ENCODE measurements around the gene EPHB3.

The EPHB3 gene

DNA sequence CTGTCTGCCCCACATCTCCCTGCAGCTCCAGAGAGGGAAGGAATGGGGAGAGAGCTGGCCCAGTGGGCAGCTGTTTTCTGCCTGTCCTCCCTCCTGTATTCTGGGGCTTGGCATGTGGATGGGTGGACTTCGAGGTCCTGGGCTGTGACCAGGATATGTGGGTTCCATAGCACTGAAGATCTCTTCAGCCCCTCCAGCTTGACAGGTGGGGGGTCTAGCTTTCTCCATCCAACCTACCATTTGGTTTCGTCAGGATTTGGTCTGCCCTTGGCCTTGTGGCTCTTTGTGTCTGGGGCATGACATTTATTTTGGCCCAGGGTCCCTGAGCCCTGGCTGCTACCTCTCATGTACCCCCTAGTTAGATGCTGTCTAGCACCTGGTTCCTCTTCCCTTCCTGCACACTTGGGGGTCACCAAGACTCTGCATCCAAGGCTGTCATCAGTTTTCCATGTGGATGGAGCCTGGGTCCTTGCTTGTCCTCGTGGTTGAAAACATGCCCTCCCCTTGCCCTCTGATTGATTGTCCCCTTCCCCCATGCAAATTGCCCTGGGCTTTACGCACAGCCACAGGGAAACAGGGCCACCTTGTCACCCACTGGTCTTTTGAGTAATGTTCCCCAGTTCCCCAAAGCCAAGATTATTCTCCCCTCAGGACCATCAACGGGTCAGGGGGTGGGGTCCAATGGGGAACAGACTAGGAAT lies 3.2 kb downstream of the EPHB3 start:
- no peak for DNase-seq

DNA sequence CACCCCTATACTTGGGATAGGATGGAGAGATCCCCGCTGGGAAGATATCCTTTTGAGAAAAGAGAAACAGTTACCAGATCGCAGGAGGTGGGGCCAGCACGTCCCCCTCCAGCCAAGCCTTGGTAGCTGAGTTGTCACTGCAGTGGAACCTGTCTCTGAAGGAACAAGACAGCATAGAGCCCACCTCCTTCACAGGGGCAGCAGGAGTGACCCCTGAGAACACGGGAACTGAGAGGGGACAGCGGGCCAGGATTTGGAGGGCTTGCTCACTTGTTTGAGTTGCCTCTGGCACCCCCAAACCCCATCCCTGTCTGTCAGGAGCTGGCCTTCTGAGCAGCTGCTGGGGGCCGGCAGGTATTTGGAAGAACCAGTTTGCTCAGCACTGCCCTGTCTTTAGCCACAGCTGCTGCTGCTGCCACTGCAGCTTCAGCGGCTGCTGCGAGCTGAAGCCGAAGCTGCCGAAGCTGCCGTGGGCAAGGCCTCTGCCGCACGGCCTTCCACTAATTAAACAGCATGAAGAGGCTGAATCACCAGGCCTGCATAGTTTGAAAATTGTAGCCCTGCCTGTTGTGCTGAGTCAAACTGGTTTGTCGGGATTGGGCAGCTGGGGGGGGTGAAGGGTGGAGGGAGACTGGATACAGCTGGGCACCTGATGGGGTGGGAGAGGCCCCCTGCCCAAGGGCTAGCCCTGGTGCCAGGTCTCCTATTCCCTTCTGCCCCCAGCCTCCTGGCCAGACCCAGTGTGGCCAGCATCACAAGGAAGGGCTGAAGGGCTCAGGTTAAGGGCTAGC lies 4.0 kb downstream of the EPHB3 start:
- DNase-seq: no peak

DNA sequence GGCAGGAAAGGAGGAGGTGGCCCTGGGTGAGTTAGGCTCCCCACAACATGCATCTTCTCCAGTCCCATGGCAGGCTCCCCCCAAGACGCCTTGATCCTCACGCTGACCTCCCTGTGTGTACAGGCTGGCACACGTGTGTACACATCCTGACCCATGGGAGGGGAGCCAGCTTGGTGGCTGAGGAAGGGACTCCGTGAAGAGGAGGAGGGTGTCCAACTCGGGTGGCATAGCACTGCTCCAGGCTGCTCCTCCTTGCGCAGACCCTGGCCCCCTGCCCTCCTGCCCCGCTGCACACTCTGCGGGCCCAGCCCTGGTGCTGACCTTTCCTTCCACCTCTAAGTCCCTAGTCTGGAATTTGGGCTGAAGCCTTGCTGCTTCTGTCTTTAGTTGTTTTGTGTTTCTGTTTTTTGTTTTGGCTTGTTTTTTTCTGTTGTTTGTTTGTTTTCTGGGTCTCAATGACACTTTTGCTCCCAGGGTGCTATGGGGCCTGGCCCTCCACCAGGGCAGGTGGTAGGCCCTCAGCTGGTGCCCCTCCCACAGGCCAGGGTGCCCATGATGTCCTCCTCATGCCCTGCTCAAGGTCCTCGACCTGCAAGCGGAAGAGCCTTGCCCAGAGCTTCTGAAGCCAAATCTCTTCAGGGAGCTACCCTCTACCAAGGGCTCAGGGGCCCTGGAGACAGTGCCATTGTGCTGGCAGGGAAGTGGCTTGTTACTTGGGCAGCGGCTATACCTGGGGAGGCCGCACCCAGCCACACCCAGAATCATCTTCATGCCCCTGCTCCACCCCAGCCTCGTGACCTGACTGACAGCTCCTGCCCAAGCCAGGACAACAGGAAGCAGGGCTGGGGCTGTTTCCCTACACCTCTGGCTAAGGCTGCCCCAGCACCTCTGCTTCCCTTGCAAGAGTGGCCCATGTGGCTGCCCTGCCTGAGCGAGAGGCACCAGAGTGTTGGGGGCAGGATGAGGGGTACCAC lies 5.1 kb downstream of the EPHB3 start:
- DNase-seq: no peak

DNA sequence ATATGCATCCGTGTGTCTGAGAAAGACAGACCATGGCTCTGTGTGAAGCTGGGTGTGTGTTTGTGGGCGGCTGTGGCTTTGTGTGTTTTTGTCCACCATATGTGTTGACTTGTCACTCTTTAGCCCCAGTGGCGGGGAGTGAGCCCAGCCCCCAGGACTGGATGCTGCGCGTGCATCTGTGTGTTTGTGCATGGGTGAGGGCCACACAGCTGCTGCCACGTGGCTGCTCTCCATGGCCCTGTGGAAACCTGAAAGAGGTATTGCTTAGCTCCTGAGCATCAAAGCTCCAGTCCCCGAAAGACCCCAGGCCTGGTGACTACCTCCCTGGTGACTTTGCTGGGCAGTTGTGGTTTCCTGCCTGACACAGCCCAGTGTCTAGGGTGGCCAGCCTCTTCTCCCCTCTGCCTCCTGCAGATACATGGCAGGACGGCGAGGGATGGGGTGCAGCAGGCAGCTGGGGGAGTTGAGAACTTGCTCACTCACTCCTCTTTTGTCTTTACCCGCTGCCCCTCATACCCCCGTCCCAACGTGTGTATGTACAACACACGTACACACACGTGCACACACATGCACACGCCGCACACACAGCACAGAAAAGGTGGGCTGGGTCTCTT lies 6.5 kb downstream of the EPHB3 start:
- no peak for DNase-seq

DNA sequence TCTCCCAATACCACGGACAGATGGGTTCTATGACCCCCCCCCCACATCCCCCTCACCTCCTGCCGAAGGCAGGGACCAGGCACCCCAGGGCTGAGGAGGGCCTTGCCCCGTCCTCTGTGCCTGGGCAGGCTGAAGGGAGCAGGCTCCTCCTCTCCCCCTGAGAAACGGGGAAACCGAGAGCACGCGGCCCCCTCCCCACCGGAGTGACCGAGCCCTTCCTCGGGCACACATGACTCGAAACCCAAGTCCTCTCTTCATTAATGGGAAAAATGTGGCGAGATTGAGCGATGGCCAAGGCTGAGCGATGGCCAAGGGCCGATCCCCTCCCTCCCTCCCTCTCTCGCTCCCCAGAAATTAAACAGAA lies 7.0 kb downstream of the EPHB3 start:
- no peak for DNase-seq

DNA sequence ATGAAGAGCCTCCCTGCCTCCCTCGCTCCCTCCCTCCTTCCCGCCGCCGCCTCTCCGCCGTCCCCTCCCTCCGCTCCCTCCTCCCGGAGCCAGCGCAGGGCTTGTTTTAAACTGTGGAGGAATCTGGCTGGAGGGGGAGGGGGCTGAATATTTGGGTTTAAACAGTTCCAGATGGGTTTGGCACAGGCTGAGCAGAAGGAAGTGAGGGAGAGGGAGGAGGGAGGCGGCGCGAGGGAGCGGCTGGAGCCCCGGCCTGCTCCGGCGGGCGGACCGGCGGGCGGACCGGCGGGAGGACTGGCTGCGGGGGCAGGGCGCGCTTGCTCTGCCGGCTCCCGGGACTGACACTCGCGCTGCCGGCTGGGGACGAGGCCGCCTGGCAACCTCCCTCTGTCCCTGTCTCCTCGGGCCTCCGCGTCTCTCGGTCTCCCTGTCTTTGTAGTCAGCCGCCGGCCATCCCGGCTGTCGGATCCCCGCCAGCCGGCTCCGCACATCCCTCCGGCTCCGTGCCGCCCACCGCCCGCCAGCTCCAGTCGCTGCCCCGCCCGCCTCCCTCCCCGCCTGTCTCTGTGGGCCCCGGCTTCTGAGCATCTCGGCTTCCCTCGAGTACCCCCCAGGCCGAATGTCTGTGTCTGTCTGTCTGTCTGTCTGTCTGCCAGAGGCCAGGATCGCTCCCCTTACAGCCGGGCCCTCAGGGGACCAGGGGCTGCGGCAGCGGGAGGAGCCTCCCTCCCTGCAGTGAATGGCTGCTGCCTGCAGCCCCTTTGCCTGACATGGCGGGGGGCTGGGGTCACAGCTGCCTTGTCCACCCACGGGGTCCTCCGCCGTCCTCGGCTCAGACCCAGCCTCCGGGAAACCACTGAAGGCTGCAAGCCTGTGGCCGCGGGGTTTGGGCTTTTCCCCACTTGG lies 7.6 kb downstream of the EPHB3 start:
- DNase-seq: peak in 1 of 2 donors; percentile 48

DNA sequence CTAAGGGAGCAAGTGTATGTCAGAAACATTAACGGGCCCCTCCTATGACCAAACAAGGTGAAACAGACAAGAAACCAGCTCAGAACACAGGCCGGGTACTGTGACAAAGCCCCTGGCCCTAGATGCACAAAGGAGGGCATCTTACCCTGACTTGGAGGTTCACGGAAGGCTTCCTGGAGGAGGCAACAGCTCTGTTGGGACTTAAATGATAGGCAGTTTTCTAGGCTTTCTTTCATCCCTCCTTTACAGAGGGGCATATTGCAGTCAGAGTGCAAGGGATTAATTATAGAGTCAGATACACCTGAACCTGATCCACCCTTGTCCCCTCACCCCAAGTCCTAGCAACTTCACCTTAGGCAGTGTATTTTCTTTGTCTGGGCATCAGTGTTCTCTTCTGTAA lies 8.4 kb downstream of the EPHB3 start:
- no peak for DNase-seq

DNA sequence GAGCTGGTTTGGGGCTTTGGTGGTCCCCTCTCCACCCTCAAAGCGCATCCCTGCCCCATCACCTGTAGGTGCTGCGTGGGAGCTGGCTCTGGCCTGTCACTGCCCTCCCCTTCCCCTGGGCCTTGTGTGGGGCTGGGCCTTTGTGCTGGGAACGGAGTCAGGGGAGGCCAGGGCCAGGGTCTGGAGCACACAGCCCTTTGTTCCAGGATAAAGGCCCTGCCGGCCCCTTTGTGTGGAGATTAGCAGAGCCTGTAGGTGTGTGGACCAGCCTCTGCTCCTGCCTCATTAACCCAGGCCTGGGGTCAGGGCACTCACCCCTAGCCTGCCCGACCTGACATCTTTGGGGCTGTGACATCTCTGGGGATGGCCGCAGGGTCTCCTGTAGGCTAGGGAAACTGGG lies 8.9 kb downstream of the EPHB3 start:
- no peak for DNase-seq

DNA sequence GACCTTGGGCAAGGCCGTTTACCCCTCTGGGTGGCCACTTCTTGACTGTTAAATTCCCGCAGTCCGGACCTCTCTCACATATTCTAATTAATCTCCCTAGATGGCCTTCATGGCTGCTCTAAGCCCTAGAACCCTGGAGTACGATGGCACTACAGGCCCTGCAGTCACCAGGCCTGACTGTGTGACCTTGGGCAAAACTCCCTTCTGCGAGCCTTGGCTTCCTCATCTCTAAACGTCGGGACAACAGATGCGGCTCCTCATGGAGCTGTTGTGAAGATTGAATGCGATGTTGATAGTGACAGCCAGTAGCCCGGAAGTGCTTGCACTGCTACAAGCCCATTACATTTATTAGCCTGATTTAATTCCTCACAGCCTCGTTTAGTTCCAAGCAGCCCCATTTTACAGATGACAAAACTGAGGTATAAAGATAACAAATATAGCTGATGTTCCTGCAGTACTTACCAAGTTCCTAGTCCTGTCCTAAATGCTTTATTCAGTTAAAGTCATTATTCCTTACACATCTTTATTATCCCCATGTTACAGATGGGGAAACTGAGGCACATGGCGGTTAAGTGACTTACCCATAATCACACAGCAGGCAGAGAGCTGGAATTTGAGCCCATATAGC lies 10.3 kb downstream of the EPHB3 start:
- DNase-seq: no peak

DNA sequence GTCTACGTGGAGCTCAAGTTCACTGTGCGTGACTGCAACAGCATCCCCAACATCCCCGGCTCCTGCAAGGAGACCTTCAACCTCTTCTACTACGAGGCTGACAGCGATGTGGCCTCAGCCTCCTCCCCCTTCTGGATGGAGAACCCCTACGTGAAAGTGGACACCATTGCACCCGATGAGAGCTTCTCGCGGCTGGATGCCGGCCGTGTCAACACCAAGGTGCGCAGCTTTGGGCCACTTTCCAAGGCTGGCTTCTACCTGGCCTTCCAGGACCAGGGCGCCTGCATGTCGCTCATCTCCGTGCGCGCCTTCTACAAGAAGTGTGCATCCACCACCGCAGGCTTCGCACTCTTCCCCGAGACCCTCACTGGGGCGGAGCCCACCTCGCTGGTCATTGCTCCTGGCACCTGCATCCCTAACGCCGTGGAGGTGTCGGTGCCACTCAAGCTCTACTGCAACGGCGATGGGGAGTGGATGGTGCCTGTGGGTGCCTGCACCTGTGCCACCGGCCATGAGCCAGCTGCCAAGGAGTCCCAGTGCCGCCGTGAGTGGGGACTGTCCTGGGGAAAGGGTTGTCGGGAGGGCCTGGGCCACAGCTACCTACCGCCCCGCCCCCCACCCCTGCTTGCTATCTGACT lies 11.2 kb downstream of the EPHB3 start:
- DNase-seq: no peak

DNA sequence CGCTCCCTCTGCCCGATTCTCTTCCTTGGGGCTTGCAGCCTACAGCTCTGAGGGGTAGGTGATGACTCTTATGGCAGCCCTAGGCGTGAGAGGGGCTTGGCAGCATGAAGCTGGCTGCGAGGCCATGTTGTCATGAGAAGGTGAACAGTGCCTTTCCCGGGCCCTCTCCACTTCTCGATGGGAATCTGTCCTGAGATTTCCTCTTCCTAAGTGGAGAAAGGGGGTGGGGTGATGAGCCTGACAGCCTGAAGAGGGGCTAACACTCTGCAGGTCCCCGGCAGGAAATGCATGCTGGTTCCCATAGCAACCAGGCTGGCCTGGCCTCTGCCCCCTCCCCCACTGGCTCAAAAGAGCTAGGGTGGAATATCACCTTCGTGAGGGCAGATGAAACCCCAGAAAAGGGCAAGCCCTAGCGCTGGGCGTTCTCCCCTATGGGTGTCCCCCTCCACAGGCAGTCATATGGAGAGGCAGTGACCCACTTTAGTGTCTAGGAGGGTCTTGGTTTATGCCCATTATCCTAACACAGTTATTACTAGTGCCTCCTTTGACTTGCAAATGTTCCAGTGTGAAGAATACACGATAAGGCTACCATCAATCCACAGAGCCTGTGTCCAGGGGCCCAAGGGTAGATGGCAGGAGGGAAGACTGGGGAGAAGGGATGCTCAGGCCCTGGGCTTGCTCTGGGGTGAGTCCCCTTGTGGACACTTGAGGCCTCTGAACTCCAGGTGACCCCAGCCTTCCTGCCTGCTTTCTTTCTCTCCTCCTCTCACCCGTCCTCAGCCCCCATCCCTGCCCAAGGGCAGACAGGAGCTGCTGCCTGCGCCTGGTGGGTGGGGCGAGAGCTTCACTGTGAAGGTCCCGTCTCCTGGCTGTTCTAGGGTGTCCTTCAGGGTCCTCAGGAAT lies 13.2 kb downstream of the EPHB3 start:
- DNase-seq: no peak

DNA sequence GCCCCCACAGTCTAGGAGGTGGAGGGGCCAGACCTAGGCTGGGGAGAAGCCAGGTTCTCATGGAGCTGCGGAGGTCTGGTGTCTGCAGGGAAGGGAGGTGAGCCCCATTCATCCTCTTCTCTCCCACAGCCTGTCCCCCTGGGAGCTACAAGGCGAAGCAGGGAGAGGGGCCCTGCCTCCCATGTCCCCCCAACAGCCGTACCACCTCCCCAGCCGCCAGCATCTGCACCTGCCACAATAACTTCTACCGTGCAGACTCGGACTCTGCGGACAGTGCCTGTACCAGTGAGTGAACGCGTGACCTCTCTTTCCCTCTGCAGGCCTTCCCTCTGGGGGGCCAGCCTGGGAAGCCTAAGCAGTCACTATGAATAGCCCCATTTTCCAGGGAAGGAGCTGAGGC lies 14.1 kb downstream of the EPHB3 start:
- DNase-seq: no peak

DNA sequence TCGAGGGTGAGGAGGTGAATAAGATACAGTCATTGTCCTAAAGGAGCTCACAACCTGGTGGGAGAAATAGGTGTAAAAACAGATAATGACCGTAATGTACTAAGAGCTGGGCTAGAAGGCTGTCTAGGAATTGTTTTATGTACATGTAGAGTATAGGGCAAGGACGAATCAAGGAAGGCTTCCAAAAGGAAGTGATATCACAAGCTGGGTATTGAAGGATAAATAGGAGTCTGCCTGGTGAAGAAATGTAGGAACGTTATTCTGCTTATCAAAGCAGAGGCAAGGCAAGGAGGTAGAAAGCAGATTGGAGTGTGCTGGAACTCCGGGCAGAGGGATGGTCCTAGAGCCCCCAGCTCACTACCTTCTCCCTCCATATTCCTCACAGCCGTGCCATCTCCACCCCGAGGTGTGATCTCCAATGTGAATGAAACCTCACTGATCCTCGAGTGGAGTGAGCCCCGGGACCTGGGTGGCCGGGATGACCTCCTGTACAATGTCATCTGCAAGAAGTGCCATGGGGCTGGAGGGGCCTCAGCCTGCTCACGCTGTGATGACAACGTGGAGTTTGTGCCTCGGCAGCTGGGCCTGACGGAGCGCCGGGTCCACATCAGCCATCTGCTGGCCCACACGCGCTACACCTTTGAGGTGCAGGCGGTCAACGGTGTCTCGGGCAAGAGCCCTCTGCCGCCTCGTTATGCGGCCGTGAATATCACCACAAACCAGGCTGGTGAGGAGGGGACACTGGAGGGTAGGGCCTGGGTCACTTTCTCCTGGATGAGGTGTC lies 15.1 kb downstream of the EPHB3 start:
- no peak for DNase-seq

DNA sequence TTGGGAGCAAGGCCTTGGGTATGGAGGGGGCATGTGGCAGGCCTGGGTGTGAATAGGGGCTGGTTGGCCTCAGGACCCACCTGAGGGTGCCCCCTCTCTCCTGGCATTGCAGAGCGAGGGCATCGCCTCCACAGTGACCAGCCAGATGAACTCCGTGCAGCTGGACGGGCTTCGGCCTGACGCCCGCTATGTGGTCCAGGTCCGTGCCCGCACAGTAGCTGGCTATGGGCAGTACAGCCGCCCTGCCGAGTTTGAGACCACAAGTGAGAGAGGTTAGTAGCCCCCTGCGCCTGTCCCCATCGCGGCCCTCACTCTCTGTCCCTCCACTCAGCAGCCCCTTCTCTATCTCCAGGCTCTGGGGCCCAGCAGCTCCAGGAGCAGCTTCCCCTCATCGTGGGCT lies 16.0 kb downstream of the EPHB3 start:
- DNase-seq: no peak

DNA sequence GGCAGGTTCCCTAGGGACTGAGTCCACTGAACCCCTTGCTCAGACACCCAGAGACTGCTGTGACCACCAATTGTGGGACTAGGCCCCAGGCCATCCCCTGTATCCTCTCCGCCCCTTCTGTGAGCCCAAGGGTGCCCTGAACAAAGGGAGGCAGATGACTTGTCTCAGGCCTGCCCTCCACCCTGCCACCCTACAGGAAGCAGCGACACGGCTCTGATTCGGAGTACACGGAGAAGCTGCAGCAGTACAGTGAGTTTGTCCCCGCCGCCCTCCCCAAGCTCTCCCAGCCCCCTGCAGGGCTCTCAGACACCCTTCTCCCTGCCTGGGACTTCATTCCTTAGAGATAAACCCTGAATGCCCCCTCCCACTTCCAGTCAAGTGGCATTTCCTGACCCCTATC lies 16.6 kb downstream of the EPHB3 start:
- no peak for DNase-seq

DNA sequence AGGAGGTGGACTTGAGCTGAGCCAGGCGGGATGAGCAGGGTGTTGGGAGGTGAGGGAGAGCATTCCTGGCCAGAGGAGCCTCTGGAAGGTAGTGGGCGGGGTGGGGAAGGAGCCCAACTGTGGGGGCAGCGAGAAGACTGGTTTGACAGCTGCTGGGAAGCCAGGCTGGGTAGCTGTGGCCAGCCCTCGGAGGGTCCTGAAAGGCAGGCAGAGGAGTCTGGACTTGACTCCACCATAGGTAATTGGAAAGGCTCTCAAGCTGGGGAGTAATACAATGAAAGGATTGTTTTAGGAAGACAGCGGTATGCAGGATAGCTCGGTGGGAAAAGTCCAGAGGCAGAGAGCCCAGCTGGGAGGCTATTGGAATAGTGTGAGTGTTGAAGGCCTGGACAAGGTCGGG lies 17.2 kb downstream of the EPHB3 start:
- no peak for DNase-seq

DNA sequence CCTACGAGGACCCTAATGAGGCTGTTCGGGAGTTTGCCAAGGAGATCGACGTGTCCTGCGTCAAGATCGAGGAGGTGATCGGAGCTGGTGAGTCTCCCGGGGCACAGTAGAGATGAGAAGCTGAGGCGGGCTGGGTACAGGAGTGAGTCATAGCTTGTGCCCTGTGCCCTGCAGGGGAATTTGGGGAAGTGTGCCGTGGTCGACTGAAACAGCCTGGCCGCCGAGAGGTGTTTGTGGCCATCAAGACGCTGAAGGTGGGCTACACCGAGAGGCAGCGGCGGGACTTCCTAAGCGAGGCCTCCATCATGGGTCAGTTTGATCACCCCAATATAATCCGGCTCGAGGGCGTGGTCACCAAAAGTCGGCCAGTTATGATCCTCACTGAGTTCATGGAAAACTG lies 17.9 kb downstream of the EPHB3 start:
- DNase-seq: no peak

DNA sequence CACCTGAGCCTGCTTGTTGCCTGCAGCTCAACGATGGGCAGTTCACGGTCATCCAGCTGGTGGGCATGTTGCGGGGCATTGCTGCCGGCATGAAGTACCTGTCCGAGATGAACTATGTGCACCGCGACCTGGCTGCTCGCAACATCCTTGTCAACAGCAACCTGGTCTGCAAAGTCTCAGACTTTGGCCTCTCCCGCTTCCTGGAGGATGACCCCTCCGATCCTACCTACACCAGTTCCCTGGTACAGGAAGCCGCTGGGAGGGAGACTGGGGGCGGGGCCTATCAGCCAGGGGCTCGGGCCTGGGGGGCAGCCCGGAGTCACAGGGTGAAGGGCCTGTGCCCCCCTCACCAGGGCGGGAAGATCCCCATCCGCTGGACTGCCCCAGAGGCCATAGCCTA lies 18.8 kb downstream of the EPHB3 start:
- no peak for DNase-seq

DNA sequence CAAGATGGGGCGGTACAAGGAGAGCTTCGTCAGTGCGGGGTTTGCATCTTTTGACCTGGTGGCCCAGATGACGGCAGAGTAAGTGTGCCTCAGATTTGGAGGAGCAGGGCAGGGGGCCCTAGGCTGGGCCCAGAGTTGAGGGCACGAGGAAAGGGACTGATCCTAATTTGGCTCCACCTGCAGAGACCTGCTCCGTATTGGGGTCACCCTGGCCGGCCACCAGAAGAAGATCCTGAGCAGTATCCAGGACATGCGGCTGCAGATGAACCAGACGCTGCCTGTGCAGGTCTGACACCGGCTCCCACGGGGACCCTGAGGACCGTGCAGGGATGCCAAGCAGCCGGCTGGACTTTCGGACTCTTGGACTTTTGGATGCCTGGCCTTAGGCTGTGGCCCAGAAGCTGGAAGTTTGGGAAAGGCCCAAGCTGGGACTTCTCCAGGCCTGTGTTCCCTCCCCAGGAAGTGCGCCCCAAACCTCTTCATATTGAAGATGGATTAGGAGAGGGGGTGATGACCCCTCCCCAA lies 19.8 kb downstream of the EPHB3 start:
- DNase-seq: no peak
